NCI-H345 (cell line): ENCODE results near the gene NGDN.
"Not testable (repeated sequence)": the region's sequence is repeated elsewhere in the genome, so short reads cannot be mapped to it uniquely, and the experiment has no call there.

ENCODE experiments used
- DNase-seq: peaks from one replicate; lab custom pipeline; 2025; lab: John Stamatoyannopoulos, UW

The NGDN gene

GRCh38 chr14:23439107-23439835, 30.2 kb upstream of the NGDN start:
- DNase-seq = no peak

GRCh38 chr14:23441076-23441475, 28.4 kb upstream of the NGDN start:
- no peak for DNase-seq

DNA sequence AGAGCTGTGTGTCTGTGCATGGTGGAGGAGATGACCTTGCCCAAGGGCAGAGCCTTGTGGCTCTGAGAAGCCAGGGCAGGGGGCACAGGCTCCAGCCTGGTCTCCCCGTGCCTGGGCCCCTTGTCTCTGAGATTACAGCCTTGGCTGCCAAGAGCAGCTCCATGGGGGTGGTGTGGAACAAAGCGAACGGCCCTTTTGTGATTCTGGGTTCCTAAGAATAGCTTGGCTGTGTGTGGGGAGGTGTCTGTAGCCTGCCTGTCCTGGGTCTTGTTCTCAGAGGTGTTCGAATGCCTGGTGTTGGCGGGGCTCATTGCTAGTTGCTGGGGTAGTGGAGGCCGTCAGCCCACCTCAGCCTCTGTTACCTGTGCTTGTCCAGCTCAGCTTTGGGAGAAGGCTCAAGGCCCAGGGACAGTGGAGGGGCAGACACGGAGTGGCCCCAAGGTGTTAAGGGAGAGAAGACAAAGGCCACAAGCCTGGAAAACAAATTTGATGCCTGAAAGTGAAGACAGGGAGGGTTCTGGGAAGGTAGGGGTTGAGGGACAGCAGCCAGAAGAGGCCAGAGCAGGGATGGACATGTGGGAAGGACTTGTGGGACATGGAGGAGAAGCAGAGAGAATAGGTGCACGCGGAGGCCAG, 26.7 kb upstream of the NGDN start:
- DNase-seq = no peak

- no peak for DNase-seq
Observed at GRCh38 chr14:23443411-23443812, 26.1 kb upstream of the NGDN start.

GRCh38 chr14:23443881-23444280, 25.6 kb upstream of the NGDN start:
- DNase-seq = no peak

- DNase-seq = no peak
Observed at GRCh38 chr14:23444314-23444713, 25.2 kb upstream of the NGDN start.

DNA sequence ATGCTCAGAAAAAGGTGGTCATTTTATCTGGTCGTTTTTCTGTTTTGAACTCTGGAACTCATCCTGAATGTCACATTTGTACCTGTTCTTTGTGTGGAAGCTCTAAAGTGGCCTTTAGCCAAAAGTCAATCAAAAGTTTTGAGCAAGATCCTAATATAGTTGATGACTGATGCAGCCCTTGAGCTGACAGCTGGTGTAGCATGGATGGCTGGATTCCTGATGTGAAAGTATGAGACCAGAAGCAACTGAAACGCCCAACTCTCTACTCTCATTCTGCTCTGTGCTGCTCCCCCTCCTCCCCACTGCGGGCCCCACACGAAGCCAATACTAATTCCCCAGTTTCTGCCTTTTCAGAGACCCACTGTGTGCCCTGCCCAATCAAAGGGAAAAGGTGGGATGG, 23.7 kb upstream of the NGDN start:
- DNase-seq = no peak

GRCh38 chr14:23446291-23446851, 23.1 kb upstream of the NGDN start:
- DNase-seq = no peak

- DNase-seq = no peak
Observed at GRCh38 chr14:23447361-23448350, 21.8 kb upstream of the NGDN start.

- no peak for DNase-seq
Observed at GRCh38 chr14:23449314-23449713, 20.2 kb upstream of the NGDN start.

GRCh38 chr14:23450379-23450778, 19.1 kb upstream of the NGDN start:
- no peak for DNase-seq

DNA sequence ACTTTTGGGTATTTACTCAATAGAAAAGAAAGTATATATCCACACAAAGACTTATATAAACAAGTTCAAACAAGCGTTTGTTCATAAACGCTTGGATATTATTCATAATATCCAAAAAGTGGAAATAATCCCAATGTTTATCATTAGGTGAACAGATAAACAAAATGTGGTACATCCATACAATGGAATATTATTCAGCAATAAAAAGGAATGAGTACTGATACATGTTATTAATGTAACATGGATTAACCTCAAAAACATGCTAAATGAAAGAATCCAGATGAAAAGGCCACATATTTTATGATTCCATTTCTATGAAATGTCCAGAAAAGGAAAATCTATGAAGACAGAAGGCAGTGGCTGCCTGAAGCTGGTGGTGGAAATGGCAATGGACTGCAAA, 17.3 kb upstream of the NGDN start:
- no peak for DNase-seq

- DNase-seq = no peak
Observed at GRCh38 chr14:23454445-23454856, 15.1 kb upstream of the NGDN start.

DNA sequence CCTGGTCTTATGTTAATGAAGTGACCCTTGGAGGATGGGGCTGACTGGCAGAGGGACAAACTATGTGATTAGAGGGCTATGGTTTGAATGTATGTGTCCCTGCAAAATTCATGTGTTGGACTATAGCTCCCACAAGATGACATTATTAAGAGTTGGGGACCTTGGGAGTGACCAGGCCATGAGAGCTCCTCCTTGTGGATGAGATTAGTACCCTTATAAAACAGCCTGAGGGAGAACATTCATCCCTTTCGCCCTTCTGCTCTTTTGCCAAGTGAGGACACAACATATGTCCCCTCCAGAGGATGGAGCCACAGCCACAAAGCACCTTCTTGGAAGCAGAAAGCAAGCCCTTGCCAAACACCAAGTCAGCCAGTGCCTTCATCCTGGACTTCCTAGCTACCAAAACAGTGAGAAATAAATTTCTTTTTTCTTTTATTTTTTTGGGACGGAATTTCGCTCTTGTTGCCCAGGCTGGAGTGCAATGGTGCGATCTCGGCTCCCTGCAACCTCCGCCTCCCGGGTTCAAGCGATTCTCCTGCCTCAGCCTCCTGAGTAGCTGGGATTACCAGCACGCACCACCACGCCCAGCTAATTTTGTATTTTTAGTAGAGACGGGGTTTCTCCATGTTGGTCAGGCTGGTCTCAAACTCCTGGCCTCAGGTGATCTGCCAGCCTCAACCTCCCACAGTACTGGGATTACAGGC, 12.5 kb upstream of the NGDN start:
- not testable (repeated sequence) for DNase-seq

GRCh38 chr14:23457587-23458445, 11.7 kb upstream of the NGDN start:
- no peak for DNase-seq

DNA sequence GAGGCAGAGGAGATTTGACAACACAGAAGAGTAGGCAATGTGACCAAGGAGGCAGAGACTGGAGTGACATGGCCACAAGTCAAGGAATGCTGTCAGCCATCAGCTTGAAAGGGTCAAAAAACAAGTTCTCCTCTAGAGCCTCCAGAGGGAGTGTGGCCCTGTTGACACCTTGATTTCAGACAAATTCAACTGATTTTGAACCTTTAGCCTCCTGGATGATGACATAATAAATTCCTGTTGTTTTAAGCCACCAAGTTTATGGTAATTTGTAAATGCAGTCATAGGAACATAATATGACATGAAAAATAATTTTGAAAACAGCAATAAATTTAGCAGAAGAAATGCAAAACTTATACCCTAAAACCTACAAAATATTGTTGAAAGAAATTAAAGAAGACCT, 8.5 kb upstream of the NGDN start:
- DNase-seq = no peak

DNA sequence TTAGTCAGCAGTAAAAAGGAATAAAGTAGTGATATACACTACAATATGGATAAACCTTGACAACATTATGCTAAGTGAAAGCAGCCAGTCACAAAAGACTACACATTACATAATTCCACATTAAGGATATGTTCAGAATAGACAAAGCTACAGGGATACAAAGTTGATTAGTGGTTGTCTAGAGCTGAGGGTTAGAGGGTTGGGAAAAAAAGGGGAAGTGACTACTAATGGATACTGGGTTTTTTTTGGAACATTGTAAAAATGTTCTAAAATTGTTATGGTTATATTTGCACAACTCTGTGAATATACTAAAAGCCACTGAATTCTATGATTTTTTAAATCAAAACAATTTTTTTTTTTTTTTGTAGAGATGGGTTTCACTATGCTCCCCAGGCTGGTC, 4.8 kb upstream of the NGDN start:
- no peak for DNase-seq

DNA sequence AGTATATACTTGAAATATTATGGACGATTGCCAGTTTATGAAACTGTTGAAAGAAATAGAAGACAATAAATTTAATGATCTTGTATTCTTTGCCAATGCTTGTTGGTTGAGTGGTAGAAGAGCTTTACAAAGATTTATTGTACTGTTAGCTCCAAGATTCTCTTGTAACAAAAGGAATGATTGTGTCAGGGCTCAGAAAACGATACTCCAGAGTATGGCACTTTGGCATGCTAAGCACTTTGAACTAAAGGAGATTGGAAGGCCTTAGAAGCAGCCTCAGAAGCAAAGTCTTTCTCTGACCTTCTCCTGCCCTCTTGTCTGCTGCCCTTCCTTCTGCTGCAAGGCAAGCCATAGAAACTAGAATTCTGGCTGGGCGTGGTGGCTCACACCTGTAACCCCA, 4.2 kb upstream of the NGDN start:
- DNase-seq = no peak

GRCh38 chr14:23468704-23469126, 788 bp upstream of the NGDN start:
- DNase-seq = no peak

DNA sequence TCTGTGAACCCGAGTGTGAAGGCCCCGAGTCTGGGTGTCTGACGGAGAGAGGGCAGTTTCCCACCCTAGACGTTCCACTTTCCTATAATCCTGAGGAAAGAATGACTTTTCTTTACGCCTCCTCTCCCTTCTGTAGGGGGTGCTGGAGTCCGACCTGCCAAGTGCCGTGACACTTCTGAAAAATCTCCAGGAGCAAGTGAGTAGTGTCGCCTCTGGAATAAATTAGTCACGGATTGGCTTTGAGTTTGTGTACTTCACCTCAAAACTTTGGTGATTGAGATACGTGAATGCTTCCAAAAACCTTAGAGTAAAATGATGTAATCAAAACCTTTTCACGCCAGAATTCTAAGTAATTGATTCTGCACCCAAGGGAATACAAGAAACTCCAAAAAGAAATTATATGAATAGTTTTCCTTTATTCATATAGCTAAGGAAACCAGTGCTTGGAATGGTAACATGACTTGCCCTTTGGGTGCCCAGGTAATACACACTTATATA, 452 bp downstream of the NGDN start:
- DNase-seq = no peak

GRCh38 chr14:23470947-23471346, 1.4 kb downstream of the NGDN start:
- no peak for DNase-seq
